Activated gamma-delta T cell (primary cell): ENCODE data around the gene TCEAL5.
A peak's percentile ranks its signal among the peaks of the same experiment; 100 is the strongest.
"Not testable (repeated sequence)": the region's sequence is repeated elsewhere in the genome, so short reads cannot be mapped to it uniquely, and the experiment has no call there.

Experiments used
- DNase-seq: peaks from one replicate; lab custom pipeline; 2025; lab: John Stamatoyannopoulos, UW
- total RNA-seq, 2 donors: gene quantifications; one replicate each; lab custom pipeline; 2026; lab: John Stamatoyannopoulos, UW

TCEAL5 gene, protein sequence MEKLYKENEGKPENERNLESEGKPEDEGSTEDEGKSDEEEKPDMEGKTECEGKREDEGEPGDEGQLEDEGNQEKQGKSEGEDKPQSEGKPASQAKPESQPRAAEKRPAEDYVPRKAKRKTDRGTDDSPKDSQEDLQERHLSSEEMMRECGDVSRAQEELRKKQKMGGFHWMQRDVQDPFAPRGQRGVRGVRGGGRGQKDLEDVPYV
- total RNA-seq = 0.04 to 0.05 reads per million in 2 donors

DNA sequence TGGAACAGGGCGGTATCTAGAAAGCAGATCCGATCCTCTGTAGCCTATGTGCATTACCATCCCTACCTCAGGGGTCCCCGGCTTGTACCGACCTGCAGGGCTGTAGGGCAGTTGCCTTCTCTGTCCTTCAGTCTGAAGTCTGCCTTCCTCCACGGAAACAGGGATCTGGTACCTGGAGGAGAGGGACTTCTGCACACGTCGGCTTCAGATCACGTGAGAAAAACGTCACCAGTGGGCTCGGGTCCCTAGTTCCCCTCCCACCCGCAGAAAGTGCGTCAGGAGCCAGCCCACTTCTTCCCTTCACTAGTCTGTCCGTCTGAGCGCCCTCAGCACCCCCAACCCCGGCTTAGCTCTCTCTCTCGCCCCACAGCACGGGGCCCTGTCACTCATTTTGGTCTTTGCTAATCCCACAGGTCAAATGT, at the start of gene TCEAL5:
Gene TCEAL5 (minus strand): TSS at position 170 of the 422 bp plus-strand sequence. CDS start 2,187 bp downstream, outside the sequence.
- no peak for DNase-seq

DNA sequence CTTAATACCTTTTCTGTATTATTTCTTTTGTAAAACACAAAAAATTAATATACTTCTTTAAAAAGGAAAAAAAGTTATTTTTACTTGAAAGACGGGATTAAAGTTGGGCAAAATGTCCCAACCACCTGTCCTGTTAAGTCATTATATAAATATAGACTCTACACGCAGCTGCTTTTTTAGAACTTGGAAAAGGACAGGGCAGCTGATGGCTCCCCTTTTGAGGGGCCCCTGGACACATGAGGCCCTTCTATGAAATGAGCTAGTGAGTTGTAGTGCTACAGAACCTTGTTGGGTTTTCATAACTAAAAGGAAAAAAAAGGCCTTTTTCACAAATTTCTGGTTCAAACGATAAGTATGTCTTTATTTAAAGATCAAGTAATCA, 34.8 kb upstream of the TCEAL5 start:
- DNase-seq = no peak

DNA sequence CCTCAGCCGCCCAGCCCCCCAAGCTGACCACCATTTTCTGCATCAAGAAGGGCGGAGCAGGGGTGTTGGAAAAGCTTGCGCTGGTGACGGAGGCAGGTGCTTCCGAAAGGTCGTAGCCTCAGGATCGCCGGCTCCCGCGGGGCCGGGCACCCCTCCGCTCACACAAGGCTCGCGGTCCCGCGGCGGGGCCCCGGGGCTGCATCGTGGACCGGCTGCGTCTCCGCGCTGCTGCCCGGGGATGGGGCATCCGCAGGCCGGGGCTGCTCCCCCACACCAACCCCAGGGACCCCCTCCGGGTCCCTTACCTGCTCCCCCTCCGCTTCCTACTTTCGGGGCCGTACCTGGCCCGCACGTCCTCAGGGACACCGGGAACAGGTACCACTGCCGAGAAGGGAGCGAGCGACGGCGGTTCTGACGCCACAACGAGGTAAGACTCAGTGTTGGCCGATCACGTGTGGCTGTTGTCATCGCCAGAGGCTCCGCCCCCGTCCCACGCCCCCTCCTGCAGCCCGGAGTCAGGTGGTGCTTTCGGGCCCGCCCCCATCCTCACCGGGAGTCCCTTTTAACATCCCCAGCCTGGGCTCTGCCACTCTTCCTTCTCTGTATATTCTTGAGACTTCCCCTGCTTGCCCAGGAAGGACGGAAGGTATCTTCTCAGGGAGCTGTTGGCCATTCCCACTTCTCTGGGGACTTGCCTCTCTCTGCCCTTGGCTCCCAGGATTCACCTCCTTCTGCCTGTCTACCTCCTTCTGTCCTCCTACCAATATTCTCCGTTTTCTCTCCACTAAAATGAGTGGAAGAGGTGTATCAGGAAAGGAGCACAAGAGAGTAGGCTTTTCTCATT, 34.2 kb upstream of the TCEAL5 start, which contains the start of gene BEX2:
Gene BEX2 (minus strand): TSS at position 436 of the 844 bp plus-strand sequence. CDS start 1,014 bp downstream, outside the sequence.
- peak; percentile 58 for DNase-seq

DNA sequence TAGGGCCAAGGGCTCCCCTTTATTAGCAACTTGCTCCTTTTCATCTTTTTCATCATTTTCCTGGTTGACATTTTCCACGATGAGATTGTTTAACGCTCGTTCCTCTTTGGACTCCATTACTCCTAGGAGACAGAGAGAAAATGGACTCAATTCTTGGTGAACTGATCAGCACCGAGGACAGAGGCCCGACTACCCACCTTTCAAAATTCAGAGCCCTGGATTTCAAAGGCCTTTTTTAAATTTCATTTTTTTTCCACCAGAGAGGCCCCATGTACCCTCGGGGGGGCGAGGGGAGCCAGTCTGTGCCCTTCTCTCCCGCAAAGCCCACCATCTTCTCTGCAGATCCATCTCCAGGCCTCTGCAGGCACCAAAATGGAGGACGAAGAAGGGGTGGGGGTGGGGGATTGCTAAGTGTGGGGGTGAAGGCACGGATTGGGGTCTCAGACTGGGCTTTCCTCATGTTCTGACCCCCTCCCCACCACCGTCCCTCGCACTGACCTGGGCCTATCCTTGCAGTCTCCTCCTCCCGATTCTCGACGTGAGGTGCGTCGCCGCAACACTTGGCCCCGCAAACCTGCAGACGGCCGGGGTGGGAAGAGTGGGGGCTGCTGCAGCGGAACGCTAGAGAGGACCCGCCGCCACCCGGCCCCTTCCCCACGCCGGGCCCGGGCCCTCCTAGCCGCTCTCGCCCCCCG, 33.5 kb upstream of the TCEAL5 start:
- DNase-seq = peak; percentile 13

DNA sequence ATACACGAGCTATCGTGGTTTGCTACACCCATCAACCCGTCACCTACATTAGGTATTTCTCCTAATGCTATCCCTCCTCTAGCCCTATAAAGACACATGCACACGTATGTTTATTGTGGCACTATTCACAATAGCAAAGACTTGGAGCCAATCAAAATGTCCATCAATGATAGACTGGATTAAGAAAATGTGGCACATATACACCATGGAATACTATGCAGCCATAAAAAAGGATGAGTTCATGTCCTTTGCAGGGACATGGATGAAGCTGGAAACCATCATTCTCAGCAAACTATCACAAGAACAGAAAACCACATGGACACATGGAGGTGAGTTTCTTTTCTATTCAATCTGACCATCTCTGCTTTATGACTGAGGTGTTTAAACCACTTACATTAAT, 29.1 kb upstream of the TCEAL5 start:
- not testable (repeated sequence) for DNase-seq

DNA sequence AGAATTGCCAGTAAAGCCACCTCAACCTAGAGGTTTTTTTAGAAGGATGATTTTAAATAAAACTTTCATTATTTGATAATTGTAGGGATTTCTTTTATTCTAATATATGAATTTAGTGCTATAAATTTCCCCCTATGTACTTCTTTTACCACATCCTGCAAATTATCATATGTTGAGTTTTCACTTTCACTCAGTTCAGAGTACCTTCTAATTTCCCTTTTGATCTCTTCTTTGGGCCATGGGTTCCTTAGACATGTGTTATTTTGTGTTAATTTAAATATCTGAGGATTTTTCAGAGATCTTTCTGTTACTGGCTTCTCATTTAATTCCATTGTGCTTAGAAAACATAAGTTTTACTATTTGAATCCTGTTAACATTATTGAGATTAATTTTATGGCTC, 28.2 kb upstream of the TCEAL5 start:
- DNase-seq = no peak

DNA sequence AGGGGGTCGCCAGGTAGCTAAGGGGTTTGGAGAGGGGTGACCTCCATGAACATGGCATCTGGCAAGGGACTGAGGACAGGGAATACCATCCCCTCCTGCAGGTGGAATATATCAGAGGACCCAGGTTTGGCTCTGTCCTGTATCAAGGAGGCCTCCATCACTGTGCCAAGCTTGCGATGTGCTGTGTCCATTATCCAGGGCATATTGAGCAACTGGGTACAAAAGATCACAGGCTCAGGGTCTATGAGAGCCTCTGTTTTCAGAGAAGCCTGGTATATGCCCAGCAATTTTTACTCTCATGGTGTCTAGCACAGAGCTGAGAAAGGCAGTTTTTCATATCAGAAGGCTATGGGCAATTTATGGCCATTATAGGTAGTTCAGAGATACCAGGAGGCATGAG, 16.6 kb upstream of the TCEAL5 start:
- no peak for DNase-seq

DNA sequence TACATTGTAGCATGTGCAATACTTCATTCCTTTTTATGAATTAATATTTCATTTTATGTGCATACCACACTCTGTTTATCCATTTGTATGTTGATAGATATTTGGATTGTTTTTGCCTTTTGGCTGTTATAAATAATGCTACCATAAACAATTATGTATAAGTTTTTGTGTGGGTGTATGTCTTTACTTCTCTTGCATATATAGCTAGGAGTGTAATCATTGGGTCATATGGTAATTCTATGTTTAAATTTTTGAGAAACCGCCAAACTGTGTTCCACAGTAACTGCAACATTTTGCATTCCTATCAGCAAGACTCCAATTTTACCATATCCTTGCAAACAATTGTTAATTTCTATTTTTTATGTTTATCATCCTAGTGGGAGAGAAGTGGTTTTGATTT, 3.1 kb upstream of the TCEAL5 start:
- no peak for DNase-seq

DNA sequence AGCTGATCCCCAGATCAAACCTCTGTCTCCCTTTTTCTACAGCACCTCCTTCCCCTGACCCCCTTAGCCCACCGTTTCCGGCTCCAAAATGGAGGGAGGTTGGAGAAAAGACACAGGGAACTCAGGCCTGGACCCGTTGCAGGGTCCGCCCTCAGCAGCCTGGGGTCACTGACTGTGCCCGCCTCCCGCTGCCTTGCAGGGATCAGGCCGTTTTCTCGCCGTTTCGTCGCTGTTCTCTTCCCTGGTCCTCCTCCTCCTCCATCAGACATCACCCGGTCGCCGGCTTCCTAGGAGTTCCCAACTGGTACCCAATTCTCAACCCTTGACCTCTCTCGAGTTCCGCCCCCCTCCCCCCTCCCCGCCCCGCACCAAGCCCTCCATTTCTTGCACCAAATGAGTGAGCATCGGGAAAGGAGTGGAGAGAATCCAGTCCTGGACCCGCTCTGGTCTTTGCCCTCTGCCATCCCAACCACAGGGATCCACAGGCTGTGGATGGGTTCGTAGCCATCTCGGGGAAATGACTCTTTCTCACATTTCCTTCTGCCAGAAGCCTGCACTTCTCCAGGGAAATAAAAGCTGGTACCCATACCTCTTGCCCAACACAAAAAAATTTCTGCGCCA, 493 bp downstream of the TCEAL5 start:
- no peak for DNase-seq

DNA sequence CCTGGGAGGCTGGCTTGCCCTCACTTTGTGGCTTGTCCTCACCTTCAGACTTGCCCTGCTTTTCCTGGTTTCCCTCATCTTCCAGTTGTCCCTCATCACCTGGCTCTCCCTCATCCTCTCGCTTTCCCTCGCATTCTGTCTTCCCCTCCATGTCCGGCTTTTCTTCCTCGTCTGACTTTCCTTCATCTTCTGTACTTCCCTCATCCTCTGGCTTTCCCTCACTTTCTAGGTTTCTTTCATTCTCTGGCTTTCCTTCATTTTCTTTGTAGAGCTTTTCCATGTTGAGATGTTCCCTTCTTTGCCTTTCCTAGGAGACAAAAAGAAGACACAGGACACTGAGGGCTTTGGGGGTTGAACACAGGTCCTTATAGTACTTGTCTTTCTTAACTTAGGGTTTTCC, 2.3 kb downstream of the TCEAL5 start:
- no peak for DNase-seq

DNA sequence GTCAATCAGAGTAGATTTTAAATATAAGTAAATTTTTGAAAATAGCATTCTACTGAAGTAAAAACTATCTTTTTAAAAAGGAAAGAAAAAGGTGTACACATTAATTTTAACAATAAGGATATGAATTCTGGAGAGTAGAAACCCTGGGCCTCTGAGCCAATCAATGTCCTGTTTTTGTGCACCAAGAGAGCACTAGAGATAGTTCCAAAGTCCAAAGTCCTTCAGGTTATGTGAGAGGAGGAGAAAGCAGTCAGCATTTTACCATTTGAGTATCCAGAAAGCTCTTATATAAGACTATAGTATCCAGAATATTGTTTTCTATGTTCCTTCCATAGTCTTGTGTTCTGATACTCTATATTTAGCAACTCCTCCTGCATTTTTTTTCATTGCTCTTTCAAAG, 18.3 kb downstream of the TCEAL5 start:
- no peak for DNase-seq

DNA sequence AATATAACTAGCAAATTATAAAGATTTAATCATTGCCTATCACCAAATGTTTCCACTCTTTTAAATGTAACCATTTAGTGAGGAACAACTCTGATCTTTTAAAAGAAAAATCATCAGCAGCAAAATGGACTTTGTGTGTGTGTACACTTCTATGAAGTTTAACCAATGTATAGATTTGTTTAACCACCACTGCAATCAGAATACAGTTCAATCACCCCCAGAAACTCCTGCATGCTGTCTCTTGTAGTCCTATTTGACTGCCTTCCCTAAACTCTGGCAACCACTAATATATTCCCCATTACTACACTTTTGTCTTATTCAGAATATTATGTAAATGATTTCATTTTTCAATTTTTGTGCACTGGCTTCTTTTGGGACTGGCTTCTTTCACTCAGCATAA, 19.9 kb downstream of the TCEAL5 start:
- DNase-seq = no peak

DNA sequence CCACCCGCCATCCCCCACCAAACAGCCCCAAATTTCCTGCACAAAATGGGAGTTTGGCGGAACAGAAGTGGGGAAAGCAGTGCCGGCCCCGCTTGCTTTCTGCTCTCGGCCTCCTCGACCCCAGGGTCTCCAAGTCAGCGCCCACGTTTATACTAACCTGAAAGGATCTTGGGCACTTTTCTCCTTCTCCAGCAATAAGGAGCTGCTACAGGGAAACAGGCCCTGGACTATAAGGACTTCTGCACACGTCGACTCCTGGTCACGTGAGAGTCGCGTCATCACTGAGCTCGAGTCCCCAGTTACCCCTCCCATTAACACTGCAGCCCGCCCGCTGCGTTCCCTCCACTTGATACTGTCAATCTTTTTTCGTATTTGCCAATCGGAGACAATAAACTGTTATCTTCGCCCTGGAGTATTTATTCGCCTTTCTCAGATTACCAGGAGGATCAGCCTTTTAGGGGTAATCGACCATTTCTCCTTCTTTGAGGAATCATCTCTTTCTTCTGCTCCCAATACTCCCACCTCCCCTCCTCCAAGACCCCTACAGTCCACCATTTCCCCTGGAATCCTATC, 21.5 kb downstream of the TCEAL5 start, which contains the start of gene TCEAL8:
Gene TCEAL8 (minus strand): TSS at position 235 of the 573 bp plus-strand sequence. CDS start 1,176 bp downstream, outside the sequence.
- no peak for DNase-seq

DNA sequence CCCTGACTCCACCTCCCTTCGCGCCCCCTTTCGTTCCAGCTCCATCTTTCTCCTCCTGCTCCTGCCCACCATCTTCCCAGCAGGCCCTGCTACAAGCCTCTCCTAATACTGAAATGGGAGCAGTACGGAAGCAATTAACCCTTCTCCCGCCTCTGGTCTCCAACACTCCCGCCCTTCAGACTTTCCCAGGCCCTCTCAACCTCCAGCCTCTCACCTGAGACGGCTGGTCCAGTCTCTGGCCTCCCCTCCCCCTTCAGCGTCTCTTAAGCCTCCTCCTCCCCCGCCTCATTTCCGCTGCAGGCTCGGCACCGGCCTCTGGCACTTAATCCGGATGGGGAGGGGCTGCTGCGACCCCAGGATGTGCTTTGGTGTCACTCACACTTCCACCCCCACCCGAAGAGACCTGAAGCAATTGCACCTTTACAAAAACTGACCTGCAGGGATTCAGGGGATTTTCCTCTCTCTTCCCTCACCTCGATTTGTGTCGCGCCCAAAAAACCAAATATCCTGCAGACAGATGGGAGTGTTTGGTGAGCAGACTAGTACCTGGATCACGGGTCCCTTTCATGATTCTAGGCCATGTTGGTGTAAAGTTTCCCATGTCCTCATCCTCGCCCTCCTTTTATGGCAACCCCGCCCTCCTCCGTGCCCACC, 22.3 kb downstream of the TCEAL5 start:
- no peak for DNase-seq

DNA sequence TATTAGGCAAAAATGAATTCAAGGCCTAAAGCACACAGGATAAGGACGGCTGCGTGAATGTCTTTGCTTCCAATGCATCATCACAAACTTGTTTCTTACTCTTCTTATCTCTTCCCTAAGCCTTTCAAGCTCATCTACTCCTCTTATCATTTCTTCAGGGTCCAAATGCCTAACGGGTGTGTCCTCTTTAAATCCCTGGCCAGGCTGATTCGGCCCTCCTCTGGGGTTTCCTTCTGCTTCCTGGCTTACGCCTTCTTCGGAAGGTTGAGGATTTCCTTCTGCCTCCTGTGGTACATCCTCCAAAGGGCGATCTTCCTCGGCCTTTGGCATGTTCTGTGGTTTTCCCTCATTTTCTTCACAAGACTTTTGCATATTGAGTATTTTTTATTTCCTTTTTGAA, 22.9 kb downstream of the TCEAL5 start:
- no peak for DNase-seq

DNA sequence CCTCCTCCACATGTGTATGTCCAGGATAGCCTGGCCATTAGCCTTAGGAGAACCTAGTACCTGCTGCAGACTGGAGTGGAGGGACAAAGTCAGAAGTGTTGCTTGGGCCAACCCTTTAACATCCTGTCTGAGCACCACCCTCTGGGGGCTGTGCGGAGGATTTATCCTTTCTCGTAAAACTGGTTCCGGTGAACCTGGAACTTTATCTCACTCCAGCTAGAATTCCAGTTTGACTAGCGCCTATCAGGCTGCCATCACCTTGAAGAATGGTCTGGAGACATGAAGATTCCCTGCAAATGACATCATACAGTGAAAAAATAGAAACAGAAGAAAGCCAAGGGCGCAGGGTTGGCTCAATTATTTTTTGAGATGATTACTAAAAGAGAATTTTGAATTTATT, 25.6 kb downstream of the TCEAL5 start:
- no peak for DNase-seq

DNA sequence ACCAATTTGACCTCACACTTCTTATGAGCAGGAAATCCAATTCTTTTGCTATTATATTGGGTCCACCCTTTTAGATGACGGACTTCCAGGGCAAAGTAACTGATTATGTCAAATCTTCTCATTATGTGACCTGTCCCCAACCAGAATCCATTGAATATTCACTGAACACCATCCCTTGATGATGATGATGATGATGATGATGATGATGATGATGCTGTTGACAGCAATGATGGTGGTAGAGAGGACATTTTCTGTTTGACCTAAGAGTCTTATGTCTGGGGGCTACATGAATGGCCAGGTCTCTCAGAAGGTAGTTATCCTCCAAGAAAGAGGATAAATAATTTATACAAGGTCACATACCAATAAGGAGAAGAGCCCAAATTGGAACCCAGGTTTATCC, 26.7 kb downstream of the TCEAL5 start:
- no peak for DNase-seq

DNA sequence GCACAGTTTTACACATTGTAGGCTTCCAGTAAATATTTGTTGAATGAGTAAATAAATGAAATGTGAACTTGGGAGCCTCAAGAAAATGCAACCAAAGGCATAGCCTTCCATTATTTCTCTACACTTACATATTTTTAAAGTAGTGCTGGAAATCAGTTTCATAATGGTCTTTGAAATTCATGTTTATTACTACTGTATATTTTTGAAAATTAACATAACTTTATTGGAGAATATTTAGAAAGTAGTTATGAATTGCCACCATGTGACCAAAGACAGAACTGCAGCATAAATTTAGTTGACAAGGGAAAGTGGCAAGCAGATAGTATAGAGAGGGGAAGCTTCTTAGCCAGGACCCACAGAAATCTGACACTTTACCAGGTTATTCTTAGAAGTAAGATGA, 28.0 kb downstream of the TCEAL5 start:
- DNase-seq = no peak

DNA sequence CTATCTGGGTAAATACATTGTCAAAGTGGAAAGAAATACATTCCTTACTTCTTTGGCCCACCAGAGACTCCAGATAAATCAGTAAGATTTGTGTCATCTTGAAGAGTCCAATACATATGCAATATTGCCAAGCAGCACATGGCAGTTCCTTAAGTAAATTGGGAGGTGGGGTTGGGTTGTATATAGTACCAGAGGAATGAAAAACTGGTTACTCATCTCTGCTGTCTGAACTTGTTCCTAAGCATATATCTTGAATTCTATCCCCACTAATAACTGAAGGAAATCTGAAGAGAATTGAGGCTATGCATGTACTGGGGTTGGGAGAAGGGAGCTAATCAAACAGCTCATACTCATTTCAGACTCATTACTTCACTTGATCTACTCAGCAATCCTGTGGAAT, 36.4 kb downstream of the TCEAL5 start:
- no peak for DNase-seq

DNA sequence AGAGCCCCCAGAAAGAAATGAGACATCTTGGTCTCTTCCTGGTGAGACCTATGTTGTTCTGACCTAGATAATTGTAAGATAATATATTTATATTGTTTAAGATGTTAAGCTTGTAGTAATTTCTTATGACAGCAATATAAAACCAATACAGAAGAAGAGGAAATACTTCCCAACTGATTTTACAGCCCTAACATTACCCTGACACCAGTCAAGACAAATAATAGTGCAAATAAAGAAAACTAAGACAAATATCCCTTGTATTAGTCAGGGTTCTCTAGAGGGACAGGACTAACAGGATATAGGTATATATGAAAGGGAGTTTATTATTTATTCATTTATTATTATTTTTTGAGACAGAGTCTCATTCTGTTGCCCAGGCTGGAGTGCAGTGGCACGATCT, 40.3 kb downstream of the TCEAL5 start:
- DNase-seq = no peak

DNA sequence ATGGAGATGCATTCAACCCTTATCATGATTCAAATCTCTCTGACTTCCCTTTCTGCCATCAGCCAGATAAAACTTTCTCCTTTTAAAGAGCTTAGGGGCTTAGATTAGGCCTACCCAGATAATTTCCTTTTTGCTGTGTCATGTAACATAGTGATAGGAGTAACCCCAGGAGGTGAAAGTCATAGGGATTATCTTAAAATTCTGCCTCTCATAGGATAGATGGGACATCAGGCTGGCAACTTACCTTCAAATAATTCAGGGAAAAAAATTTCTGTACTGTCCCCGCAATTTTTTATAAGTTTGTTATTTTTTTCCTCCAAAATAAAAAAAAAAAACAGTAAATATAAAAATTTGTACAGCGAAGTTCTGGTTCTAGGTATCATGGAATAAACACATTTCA, 40.9 kb downstream of the TCEAL5 start:
- not testable (repeated sequence) for DNase-seq
